Mesangial cell (primary cell): ENCODE measurements around the gene RPL27A. TPM values are rescaled to one million over a fixed set of nuclear protein-coding genes. Genes with fewer than 3 reads are reported as not detected.

ENCODE experiments used
- total RNA-seq: library from RNA; depleted of rRNA; stranded (reverse); fragments of >200 nt; gene quantifications from 2 replicates; pipeline ENCODE4 v1.2.3, GENCODE V29; 2015

The RPL27A gene
- 991 and 1,358 TPM in 2 replicates for total RNA-seq

GRCh38 chr11:8682303-8683114, at the start of gene RPL27A, which contains the start of gene TRIM66:
Gene RPL27A (plus strand): TSS chr11:8682792. CDS start chr11:8682814, 22 bp downstream.
Gene TRIM66 (minus strand): TSS chr11:8682665. CDS start chr11:8672274, 10,391 bp downstream.

Other genes starting within 250 kb of the RPL27A start
- gene STK33, start 88.6 kb upstream of the RPL27A start, total RNA-seq, result 4.7 and 9.0 TPM in 2 replicates
- gene TRIM66, start 127 bp upstream of the RPL27A start, total RNA-seq, result 2.0 and 3.9 TPM in 2 replicates
- 29.5 and 32.5 TPM in 2 replicates for gene AKIP1, start 228.4 kb downstream of the RPL27A start, total RNA-seq